Kasumi-1 (cell line): Measurements from ENCODE around the gene NAV2.
"Not testable (repeated sequence)": the region's sequence is repeated elsewhere in the genome, so short reads cannot be mapped to it uniquely, and the experiment has no call there.

ENCODE experiments used
- DNase-seq, 2 experiments: peaks; one replicate each; lab custom pipeline; 2025; lab: John Stamatoyannopoulos, UW

NAV2 gene

GRCh38 chr11:20056109-20056949, 343.7 kb downstream of the NAV2 start:
- DNase-seq = no peak

- no peak for DNase-seq
Measured at GRCh38 chr11:20056950-20057943, 344.6 kb downstream of the NAV2 start.

- no peak for DNase-seq
Measured at GRCh38 chr11:20058749-20059458, 346.3 kb downstream of the NAV2 start.

- no peak for DNase-seq
Measured at GRCh38 chr11:20059587-20060021, 347.0 kb downstream of the NAV2 start.

- no peak for DNase-seq
Measured at GRCh38 chr11:20060181-20060580, 347.5 kb downstream of the NAV2 start.

- DNase-seq = no peak
Measured at GRCh38 chr11:20060647-20061205, 348.1 kb downstream of the NAV2 start.

GRCh38 chr11:20061776-20062175, 349.1 kb downstream of the NAV2 start:
- no peak for DNase-seq

GRCh38 chr11:20064961-20065405, 352.3 kb downstream of the NAV2 start:
- no peak for DNase-seq

GRCh38 chr11:20065406-20065805, 352.8 kb downstream of the NAV2 start:
- DNase-seq = no peak

GRCh38 chr11:20066013-20066782, 353.6 kb downstream of the NAV2 start:
- no peak for DNase-seq

- DNase-seq = no peak
Measured at GRCh38 chr11:20066783-20067156, 354.1 kb downstream of the NAV2 start.

- DNase-seq = no peak
Measured at GRCh38 chr11:20067665-20068064, 355.0 kb downstream of the NAV2 start.

GRCh38 chr11:20068691-20069090, 356.1 kb downstream of the NAV2 start:
- DNase-seq = no peak

- DNase-seq = no peak
Measured at GRCh38 chr11:20070459-20070858, 357.8 kb downstream of the NAV2 start.

GRCh38 chr11:20075627-20076026, 363.0 kb downstream of the NAV2 start:
- DNase-seq = no peak

GRCh38 chr11:20078846-20079245, 366.2 kb downstream of the NAV2 start:
- DNase-seq = no peak

GRCh38 chr11:20080032-20080685, 367.5 kb downstream of the NAV2 start:
- DNase-seq = no peak

- DNase-seq = no peak
Measured at GRCh38 chr11:20081336-20081735, 368.7 kb downstream of the NAV2 start.

GRCh38 chr11:20083877-20084276, 371.2 kb downstream of the NAV2 start:
- DNase-seq = not testable (repeated sequence)
